Forelimb muscle (tissue), 1 donor: ENCODE measurements around the gene CNNM3. TPM values are rescaled to one million over a fixed set of nuclear protein-coding genes. Genes with fewer than 3 reads are reported as not detected.
"Not testable (repeated sequence)": the region's sequence is repeated elsewhere in the genome, so short reads cannot be mapped to it uniquely, and the experiment has no call there.

Experiments
- DNase-seq: peaks from one replicate; pipeline ENCODE4 v3.0.0-alpha.2; 2013; ENCODE audit warnings: low read depth
- polyA plus RNA-seq: library from polyadenylated mRNA; unstranded; fragments of 120-200 nt; gene quantifications from one replicate; pipeline ENCODE4 v1.2.1, GENCODE V29; 2013; ENCODE audit not compliant: insufficient read length

Gene CNNM3
- polyA plus RNA-seq = 21.6 TPM

DNA sequence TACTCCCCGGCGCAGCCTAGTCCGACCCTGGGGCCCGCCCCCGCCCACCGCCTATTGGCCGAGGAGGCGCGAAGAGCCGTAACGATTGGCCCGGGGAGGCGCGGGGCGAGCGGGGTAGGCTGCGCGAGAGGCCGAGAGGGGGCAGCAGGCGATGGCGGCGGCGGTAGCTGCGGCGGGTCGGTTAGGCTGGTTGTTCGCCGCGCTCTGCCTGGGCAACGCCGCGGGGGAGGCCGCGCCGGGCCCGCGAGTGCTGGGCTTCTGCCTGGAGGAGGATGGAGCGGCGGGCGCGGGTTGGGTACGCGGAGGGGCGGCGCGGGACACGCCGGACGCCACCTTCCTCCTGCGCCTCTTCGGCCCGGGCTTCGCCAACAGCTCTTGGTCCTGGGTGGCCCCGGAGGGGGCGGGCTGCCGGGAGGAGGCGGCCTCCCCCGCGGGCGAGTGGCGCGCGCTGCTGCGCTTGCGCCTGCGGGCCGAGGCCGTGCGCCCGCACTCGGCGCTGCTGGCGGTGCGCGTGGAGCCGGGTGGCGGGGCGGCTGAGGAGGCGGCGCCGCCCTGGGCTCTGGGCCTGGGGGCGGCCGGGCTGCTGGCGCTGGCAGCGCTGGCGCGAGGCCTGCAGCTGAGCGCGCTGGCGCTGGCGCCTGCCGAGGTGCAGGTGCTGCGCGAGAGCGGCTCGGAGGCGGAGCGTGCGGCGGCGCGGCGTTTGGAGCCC, at the start of gene CNNM3:
Gene CNNM3, plus strand, starts transcription at position 142 of the 709 bp plus-strand sequence. Its CDS starts 10 bp downstream, at position 152.
- DNase-seq = peak; percentile 59

DNA sequence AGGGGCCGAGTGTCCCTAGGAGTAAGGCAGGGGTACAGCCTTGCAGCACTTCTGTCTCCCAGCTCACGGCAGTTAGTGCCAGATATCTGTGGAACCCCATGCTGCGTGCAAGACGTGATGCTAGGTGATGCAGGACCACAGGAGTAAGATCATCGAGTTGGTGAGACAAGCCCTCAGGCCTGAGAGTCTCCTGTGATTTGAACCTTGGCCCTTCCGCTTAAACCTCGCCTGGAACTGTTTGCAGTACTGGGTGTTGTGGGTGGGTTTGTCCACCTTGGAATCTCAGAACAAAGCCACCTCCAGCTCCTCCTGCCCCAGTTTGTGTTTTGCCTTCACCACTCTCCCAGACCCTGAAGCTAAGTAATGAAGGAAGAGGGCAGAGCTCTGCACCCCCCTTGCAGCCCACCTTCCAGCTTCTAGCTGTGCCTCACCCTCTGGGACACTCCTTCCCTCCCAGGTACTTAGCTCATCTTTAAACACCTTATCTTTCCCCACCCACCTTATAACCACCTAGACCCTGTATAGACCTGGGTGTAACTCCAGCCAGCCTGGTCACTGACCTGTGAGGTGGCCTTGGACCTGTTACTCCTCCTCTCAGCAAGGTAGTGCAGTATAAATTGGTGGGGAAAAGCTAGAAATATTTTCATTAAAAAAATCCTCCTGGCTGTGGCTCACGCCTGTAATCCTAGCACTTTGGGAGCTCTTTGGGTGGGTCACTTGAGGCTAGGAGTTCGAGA, 48.8 kb upstream of the CNNM3 start:
- DNase-seq = no peak

DNA sequence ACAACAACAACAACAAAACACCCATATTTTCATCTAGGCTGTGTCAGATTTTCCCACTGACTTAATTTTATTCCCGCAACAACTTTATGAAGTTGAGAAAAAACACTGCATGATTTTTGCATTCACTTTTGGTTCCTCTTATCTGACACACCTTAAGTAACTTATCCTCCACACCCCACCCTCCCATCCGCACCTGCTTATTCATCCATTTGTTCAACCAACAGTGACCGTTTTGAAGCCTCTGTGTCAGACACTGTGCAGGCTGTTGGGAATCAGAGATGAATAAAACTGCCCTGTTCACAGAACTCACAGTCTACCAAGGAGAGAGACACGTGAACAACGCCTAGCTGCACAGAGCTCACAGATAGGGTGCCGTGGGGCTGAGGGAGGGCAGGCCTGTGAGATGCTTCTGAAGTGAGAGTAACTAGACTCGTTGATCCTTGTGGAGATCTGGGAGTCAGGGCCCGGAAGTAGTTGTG, 47.9 kb upstream of the CNNM3 start:
- no peak for DNase-seq

DNA sequence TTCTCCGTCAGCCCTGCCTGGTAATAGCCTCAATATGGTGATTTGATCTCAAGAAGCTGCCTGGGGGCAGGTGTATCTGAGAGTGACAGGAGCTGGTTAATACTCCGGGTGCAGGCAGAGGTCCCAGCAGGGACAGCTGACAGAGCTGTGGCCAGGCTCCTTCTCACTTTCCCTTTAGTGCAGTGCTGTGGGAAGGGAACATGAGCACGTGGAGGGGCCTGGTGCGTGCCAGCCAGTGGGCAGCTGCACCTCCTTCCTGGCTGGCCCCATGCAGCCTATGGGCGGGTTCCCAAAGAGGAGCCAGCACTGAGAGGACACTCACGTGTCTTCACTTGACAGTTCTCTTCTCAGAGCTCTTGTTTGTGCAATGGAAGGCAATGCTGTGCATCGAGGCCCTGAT, 46.3 kb upstream of the CNNM3 start:
- no peak for DNase-seq

DNA sequence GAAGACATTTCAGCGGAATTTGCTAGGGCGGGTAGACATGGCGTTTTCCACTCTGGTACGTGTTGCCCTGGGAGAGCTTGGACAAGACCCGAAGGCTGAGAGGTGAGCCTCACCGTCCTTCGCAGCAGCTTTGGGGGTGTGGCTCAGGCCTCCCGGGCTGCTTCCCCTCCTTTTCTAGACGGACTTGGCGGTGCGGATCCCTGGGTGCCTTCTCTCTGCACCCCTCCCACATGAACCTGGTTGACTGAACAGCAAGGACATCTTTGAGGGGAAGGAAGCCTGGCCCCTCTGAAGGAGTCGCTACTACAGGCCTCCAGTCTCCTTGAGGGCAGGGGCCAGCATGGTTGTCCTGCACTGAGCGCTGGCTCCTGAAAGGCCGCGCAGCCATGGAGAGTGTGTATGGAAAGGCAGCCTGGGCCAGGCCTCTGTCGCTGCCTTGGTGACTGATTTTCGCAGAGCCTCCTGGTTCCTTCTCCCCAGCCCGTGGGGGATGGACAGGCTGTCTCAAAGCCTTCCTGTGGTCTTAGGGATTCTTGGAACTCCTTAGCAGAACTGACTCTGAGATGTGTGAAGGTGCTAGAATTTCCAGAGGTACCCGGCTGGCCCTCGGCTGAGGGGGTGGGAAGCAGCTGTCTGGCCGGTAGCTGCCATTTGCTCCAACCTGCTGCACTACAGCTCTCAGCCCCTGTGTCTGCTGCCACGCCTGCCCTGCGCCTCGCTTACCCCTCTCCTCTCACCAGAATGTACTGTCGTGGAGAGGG, 45.4 kb upstream of the CNNM3 start:
- DNase-seq = no peak

DNA sequence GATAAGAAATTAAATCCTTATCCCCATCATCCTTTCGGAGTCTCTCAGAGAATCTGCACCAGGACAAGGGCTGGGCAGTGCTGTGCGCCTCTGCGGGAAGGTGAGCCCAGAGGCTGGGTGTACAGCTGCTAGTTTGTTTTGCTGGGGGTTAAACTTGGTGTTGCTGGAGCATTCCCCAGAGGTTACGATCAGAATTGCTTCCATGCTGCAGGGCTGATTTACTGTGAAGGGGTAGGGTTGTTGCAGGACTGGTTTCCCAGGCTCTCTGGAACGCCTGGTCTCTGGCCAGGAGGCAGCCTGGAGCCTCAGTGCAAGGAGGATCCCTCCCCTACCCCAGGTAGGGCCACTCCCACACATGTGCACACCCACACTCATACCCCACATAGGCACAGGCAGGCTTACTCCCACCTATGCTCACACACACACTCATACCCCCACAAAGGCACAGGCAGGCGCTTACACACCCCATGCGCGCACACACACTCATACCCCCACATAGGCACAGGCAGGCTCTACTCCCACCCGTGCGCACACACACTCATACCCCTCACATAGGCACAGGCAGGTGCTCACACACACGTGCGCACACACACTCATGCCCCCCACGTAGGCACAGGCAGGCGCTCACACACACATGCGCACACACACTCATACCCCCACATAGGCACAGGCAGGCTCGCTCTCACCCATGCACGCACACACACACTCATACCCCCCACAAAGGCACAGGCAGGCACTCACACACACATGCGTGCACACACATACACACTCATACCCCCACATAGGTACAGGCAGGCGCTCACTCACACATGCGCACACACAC, 44.1 kb upstream of the CNNM3 start:
- no peak for DNase-seq

DNA sequence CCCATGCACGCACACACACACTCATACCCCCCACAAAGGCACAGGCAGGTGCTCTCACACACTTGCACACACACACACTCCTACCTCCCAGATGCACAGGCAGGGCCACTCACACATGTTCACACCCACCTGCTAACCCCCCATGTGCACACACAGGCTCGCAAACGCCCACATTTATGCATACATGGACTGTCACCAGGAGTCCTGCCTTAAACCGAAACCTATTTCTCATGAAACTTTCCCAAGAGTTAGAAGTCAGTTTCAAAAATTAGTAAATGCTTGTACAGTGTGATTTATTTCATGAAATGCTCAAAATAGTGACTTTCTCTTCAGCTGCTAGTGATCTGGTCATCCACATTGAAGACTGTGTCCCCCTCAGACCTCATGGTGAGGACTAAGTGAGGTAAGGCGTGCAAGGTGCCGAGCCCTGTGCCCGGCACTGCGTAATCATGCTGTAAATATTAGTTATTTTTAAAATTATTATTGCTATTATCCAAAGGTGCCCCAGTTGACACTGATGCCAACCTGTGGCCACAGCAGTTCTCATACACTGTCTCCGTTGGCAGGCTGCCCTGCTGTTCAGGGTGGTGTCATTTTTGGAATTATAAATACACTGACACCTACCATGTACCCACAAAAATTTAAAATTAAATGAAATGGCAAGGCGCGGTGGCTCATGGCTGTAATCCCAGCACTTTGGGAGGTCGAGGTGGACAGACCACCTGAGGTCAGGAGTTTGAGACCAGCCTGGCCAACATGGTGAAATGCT, 43.0 kb upstream of the CNNM3 start:
- no peak for DNase-seq

DNA sequence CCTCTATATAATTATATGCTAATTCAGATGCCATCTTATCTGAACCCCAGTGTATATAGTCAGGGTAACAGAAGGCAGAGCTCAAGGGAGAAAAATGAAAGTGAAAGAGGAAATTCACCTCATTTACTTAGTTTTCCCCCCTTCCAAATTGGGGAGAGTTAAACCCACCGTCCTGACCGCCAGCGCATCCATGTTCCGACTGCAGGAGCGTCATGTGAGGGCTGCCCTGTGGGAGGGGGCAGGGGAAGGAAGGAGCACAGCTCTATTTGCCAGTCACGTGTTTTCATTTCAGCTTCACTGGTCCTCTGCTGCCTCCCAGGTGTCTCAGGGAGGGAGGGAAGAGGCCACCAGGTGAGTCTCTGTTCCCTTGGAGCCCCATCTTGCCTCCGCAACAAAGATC, 42.1 kb upstream of the CNNM3 start:
- DNase-seq = no peak

DNA sequence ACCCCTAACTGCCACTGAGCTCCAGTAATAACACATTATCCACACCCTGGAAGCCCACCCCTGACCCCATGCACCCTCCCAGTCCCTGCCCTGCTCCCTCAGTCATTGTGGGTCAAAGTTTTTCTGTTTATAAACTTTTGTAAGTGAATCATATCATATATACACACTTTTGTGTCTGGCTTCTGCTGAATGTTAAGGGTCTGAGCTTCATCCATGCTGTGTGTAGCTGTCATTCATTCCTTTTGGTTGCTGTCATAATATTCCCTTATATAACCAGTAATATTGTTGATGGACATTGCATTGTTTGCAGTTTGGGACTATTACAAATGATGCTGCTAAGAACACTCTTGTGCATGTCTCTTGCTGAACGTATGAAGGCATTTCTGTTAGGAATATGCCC, 40.9 kb upstream of the CNNM3 start:
- no peak for DNase-seq

DNA sequence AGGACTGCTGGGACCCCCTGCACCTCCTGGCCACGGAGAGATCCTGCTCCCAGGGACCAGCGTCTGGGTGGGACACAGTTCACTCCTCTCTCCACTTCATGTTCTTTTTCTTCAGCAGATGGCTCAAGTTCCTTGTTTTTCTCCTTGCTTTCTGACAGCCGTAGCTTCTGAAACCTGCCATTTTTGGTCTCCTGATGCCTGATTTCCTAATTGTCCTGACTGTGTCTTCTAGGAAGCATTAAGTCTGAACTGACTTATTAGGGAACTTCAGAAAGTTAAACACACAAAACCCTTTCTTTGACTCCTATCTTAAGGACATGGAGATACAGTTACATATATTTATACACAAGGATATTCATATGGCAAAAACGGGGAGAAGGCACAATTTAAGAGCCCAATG, 32.7 kb upstream of the CNNM3 start:
- no peak for DNase-seq

DNA sequence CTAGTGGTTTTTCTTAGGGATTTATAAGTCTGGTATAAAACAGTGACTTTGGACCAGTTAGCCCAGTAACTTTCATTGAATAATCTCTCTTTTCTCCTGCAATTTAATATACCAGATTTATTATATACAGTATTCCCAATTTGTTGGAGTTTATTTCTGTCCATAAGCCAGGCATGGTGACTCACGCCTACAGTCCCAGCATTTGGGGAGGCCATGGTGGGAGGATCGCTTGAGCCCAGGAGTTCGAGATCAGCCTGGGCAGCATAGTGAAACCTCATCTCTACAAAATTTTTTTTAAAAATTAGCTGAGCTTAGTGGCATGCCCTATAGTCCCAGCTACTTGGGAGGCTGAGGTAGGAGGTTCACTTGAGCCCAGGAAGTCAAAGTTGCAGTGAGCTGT, 28.7 kb upstream of the CNNM3 start:
- no peak for DNase-seq

DNA sequence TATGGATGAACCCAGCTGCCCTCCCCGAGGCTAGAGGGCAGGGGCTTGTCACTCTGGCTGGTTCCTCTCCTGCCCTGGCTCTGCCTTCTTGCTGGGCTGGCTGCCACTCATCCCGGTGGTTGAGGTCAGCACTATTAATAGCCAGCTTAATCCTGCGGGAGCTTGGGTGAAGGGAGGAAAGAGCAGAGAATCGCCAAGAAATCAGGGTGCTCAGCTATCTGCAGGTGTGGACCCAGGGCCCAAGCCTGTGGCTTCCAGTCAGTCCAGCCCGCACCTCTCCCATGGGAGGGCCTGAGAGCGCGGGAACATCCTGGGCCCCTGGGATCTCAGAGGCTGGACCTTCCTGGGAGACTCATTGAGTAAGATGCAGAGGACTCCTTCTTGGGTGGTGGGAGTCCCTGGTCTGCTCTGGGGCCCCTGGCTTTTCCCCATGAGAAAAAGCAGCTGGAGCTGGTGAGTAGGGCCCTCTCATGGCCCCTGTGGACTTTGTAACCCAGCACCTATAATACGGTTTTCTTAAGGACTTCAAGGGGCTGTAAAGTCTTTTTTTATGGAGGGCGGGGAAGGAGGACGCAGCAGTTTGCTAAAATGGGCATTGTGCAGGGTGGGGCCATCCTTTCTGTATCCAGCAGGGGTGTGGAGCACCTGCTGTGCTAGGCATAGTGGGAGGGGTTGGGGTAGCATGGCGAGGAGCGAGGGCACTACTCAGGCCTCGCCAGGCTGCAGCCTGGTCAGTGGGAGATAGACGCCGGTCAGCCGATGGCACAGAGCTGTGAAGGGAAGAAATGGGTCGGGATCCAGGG, 27.4 kb upstream of the CNNM3 start:
- DNase-seq = no peak

DNA sequence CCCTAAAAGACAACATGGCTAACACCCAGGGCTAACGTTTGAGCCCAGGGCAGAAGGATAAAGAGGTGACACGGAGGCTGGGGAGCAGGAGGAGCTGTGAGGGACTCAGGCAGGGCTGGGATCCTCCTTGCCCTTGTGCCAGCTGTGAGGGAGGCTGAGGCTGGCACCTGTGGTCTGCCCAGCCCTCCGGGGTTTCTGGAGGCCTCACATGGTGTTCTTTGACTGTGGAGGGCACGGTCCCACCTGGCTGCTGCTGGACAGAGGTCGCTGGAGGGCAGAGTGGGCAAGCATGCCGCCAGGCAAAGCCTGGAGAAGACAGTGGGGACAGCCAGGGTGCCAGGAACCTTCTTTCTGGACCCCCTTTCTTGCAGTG, 26.8 kb upstream of the CNNM3 start:
- no peak for DNase-seq

DNA sequence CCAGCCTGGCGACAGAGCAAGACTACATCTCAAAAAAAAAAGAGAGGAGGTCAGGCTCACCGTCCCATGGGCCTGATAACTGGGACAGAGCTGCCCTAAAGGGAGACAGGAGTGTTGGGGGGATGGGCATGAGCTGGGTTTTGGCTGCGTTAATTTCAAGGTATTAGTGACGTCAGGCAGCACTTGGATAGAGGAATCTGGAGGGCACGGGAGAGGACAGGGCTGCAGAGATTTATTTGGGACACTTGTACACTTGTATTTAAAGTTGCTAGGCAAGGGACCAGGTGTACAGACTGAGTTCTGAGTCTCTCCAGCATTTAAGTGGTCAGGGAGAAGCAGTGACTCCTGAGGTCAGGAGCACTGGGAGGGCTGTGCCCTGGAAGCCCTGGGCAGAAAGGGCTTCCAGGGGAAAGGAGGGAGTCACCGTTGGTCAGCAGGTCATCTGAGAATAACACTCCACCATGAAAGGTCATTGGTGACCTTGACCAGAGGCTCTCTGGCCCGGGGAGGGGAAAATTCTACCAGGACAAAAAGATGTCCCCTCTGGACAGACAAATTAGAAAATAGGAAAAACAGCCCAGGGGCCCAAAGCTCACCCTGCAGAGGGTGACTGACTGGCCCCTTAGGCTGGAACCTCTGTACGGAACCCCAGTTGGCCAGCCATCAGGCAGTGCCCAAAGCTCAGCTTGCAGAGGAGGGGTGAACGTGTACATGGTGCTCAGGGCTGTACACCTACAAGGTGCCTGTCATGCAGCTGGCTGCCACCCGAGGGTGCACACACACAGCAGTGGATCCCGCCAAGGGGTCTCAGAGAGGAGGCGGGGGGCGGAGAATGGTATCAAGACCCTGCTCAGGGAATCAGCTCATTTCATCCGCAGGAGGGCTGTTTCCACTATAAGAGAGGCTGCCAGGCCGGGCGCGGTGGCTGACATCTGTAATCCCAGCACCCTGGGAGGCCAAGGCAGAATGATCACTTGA, 23.0 kb upstream of the CNNM3 start:
- no peak for DNase-seq

DNA sequence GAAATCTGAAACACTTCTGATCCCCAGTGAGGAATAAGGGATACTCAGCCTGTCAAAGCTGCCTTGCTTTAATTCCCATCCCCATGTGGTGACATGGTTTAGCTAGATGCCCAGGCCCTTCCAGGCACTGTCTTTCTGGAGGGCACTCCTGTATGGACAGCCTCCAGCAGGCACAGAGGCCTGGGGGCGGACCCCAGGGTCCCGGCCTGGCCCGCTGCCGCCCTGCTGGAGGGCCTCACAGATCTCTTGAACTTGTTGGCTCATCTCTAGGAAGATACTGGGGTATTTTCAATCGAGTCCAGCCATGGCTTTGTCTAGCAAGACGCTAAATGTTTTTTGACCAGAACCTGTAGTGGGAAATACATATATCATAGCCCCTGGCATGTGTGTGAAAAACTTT, 21.0 kb upstream of the CNNM3 start:
- no peak for DNase-seq

DNA sequence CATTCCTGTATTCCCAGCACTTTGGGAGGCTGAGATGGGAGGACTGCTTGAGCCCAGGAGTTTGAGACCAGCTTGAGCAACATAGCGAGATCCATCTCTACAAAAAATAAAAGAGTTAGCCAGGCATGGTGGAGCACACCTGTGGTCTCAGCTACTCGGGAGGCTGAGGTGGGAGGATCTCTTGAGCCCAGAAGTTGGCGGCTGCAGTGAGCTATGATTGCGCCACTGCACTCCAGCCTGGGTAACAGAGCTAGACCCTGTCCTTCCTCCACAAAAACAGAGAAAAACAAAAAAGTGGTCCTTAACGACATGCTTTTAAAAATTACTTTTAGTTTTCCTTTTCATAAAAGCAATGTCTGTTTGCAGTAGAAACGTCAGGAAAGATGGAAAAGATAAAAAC, 19.6 kb upstream of the CNNM3 start:
- DNase-seq = not testable (repeated sequence)

DNA sequence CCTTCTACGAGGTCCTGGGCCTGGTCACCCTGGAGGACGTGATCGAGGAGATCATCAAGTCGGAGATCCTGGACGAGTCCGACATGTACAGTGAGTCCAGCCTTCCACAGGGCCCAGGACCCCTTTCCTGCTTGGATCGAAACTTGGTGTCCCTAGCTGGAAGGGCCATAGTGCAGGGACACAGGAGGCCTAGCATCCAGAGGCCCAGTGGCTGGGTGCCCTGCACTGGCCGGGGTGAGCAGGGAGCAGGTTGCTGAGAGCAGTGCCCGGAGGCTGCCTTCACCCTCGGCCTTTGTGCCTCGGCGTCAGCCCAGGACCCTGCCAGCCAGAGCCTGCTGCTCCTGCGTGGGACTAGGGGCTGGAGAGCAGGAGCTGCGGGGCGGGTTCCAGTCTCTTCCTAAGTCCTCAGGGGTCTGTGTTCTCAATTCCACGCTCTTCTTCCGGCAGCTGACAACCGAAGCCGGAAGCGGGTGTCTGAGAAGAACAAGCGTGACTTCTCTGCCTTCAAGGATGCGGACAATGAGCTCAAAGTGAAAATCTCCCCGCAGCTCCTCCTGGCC, 18.9 kb upstream of the CNNM3 start:
- no peak for DNase-seq
